HCT116 (cell line): ENCODE results near the gene DUSP2. TPM values are rescaled to one million over a fixed set of nuclear protein-coding genes. Genes with fewer than 3 reads are reported as not detected.
A peak's percentile ranks its signal among the peaks of the same experiment; 100 is the strongest.

Source experiments
- ATAC-seq: fragments of 200-7000 bp; cut with Tn5 transposase; 2 replicates; pipeline ENCODE4 v1.9.1; 2020; ENCODE audit warnings: mild to moderate bottlenecking, moderate library complexity
- Bru-seq: library from RNA; stranded (reverse); fragments of 400-500 nt; gene quantifications from one replicate; lab custom pipeline; 2021; lab: Mats Ljungman, UMichigan
- BruChase-seq, 2 experiments: library from RNA; stranded (reverse); fragments of 400-500 nt; gene quantifications; one replicate each; lab custom pipeline; 2021; lab: Mats Ljungman, UMichigan
- BruUV-seq: library from RNA; stranded (reverse); fragments of 400-500 nt; replicated peaks from 2 replicates; lab custom pipeline; 2021; lab: Mats Ljungman, UMichigan
- CTCF ChIA-PET: fragments of 300-600 bp; sonication (Branson Sonifier 250); formaldehyde crosslinking; loops from one replicate; lab custom pipeline; 2021; ENCODE audit warnings: antibody characterized with exemption; lab: Charles Lee
- POLR2A ChIA-PET: fragments of 300-600, 350-600 bp; sonication (Branson Sonifier 250); formaldehyde crosslinking; loops from one replicate; lab custom pipeline; 2021; ENCODE audit warnings: antibody characterized with exemption; lab: Charles Lee
- RAD21 ChIA-PET, 2 experiments: fragments of 300-600 bp; sonication (Branson Sonifier 250); formaldehyde crosslinking; loops; one replicate each; lab custom pipeline; 2023; ENCODE audit warnings: low total read pairs in 2 of 2; ENCODE audit not compliant: uncharacterized antibody in 2 of 2, unreplicated experiment in 2 of 2, low non-redundant PET in 1 of 2; lab: Charles Lee
- DNase-seq: peaks from one replicate; pipeline ENCODE4 v3.0.0-alpha.2; 2010; ENCODE audit warnings: low read depth, low spot score
- H2AFZ ChIP-seq: fragments of 200-600 bp; shearing (Covaris generic), sonication (generic); 2 replicates; pipeline ENCODE4 v1.6.1; 2017; ENCODE audit warnings: low read depth, mixed run types, mixed read lengths, antibody characterized with exemption, low read length; ENCODE audit not compliant: poor library complexity, severe bottlenecking
- H3K27ac ChIP-seq: 2 replicates; pipeline ENCODE4 v1.5.1; 2012; ENCODE audit warnings: low read depth, low read length
- H3K27me3 ChIP-seq: fragments of 200-600 bp; sonication (generic); 2 replicates; pipeline ENCODE4 v1.6.1; 2016; ENCODE audit warnings: mixed run types, low read length, mixed read lengths; ENCODE audit not compliant: insufficient read depth
- H3K36me3 ChIP-seq, 2 experiments: fragments of 200-500 bp in 1 of 2; fragments of 200-600 bp in 1 of 2; sonication (Bioruptor generic) in 1 of 2; sonication (generic) in 1 of 2; 2 replicates each; pipeline versions ENCODE4 v1.5.1 to v1.6.1; 2014 to 2016; ENCODE audit warnings: low read length in 2 of 2, inconsistent platforms in 1 of 2, mixed read lengths in 1 of 2, mixed run types in 1 of 2; ENCODE audit not compliant: insufficient read depth in 2 of 2, control insufficient read depth in 1 of 2
- H3K4me1 ChIP-seq, 2 experiments: fragments of 200-600 bp in 1 of 2; sonication (generic) in 1 of 2; 2 replicates each; pipeline versions ENCODE4 v1.5.1 to v1.6.1; 2012 to 2017; ENCODE audit warnings: low read length in 2 of 2, inconsistent platforms in 1 of 2, mild to moderate bottlenecking in 1 of 2, mixed read lengths in 1 of 2, mixed run types in 1 of 2, moderate library complexity in 1 of 2; ENCODE audit not compliant: insufficient read depth in 2 of 2, control insufficient read depth in 1 of 2
- H3K4me2 ChIP-seq: fragments of 200-600 bp; sonication (generic); 2 replicates; pipeline ENCODE4 v1.6.1; 2017; ENCODE audit warnings: mixed run types, low read length, mixed read lengths
- H3K4me3 ChIP-seq, 2 experiments: fragments of 200-600 bp in 1 of 2; sonication (generic) in 1 of 2; replicated peaks in 1 of 2; 2 replicates each; pipeline ENCODE4 v1.5.1; 2011 to 2016; ENCODE audit warnings: low read length in 2 of 2, control low read depth in 1 of 2, low read depth in 1 of 2, mild to moderate bottlenecking in 1 of 2, mixed read lengths in 1 of 2, mixed run types in 1 of 2
- H3K79me2 ChIP-seq: fragments of 200-600 bp; sonication (generic); 2 replicates; pipeline ENCODE4 v1.6.1; 2017; ENCODE audit warnings: mild to moderate bottlenecking, mixed run types, low read length, moderate library complexity, mixed read lengths; ENCODE audit not compliant: insufficient read depth
- H3K9ac ChIP-seq: fragments of 200-600 bp; sonication (generic); 2 replicates; pipeline ENCODE4 v1.6.1; 2016; ENCODE audit warnings: low read length, mixed read lengths
- H3K9me2 ChIP-seq: fragments of 200-600 bp; sonication (generic), shearing (Covaris generic); 2 replicates; pipeline ENCODE4 v1.6.1; 2017; ENCODE audit warnings: mixed run types, mild to moderate bottlenecking, moderate library complexity; ENCODE audit not compliant: insufficient read depth
- H3K9me3 ChIP-seq, 2 experiments: fragments of 200-500 bp in 1 of 2; fragments of 200-600 bp in 1 of 2; sonication (Bioruptor generic) in 1 of 2; sonication (generic) in 1 of 2; 2 replicates each; pipeline ENCODE4 v1.6.1; 2014 to 2017; ENCODE audit warnings: low read length in 2 of 2, mixed read lengths in 2 of 2, inconsistent platforms in 1 of 2, low read depth in 1 of 2, mild to moderate bottlenecking in 1 of 2, mixed run types in 1 of 2, moderate library complexity in 1 of 2; ENCODE audit not compliant: control insufficient read depth in 1 of 2, insufficient read depth in 1 of 2
- H4K20me1 ChIP-seq: fragments of 200-600 bp; sonication (generic), shearing (Covaris generic); 2 replicates; pipeline ENCODE4 v1.6.1; 2017; ENCODE audit warnings: mixed run types, mild to moderate bottlenecking, moderate library complexity; ENCODE audit not compliant: insufficient read depth
- EGR1 ChIP-seq: IDR thresholded peaks from 2 replicates; pipeline ENCODE4 v1.6.1; 2012; ENCODE audit warnings: low read depth
- EZH2phosphoT487 ChIP-seq: fragments of 200-600 bp; IDR thresholded peaks from 2 replicates; pipeline ENCODE4 v1.6.1; 2018; ENCODE audit warnings: antibody characterized with exemption, borderline replicate concordance
- MAX ChIP-seq: IDR thresholded peaks from 2 replicates; pipeline ENCODE4 v1.6.1; 2012
- POLR2A ChIP-seq: IDR thresholded peaks from 2 replicates; pipeline ENCODE4 v1.7.0; 2011; ENCODE audit warnings: borderline replicate concordance; ENCODE audit not compliant: insufficient read depth, insufficient read length; ENCODE audit errors: extremely low read depth
- POLR2AphosphoS5 ChIP-seq: IDR thresholded peaks from 2 replicates; pipeline ENCODE4 v1.6.1; 2011; ENCODE audit warnings: mild to moderate bottlenecking, low read depth, low read length, moderate library complexity
- REST ChIP-seq: IDR thresholded peaks from 2 replicates; pipeline ENCODE4 v1.6.1; 2012; ENCODE audit warnings: low read depth
- SIN3A ChIP-seq: IDR thresholded peaks from 2 replicates; pipeline ENCODE4 v1.6.1; 2012; ENCODE audit warnings: low read depth
- SRF ChIP-seq: IDR thresholded peaks from 2 replicates; pipeline ENCODE4 v1.6.1; 2012; ENCODE audit warnings: low read depth
- ZFX ChIP-seq: fragments of 450-650 bp; IDR thresholded peaks from 2 replicates; pipeline ENCODE4 v1.6.1; 2017
- intact Hi-C: fragments of 100-400 bp; cut with micrococcal nuclease; formaldehyde crosslinking; loops from 2 replicates; pipeline ENCODE4 v1.10.0; 2022
- long read RNA-seq: library from polyadenylated mRNA; unstranded; transcript quantifications from one replicate; pipeline ENCODE4 v2.0.0, GENCODE V29; 2021; ENCODE audit not compliant: unreplicated experiment
- polyA plus RNA-seq: library from polyadenylated mRNA; unstranded; fragments of >200 nt; gene quantifications from 2 replicates; pipeline ENCODE4 v1.2.1, GENCODE V29; 2012; ENCODE audit warnings: missing spikeins
- total RNA-seq: library from RNA; stranded (reverse); gene quantifications from one replicate; pipeline ENCODE4 v1.2.1, GENCODE V29; 2021; ENCODE audit not compliant: unreplicated experiment

DUSP2 gene
- total RNA-seq: 24.5 TPM
- polyA plus RNA-seq: 21.5 and 25.6 TPM in 2 replicates
- Bru-seq, nascent RNA: percentile 80 among the genes with signal in this experiment
- percentile 65 among the genes with signal in this experiment for BruChase-seq, experiment 1, labeled RNA remaining after a 6-hour chase
- BruChase-seq, experiment 2, labeled RNA remaining after a 2-hour chase: percentile 57 among the genes with signal in this experiment
- long read RNA-seq, transcript DUSP2-201 (4 exons, 1,688 nt): major isoform, 61 of 87 reads
- long read RNA-seq, partial matches to known transcripts: 13 of 87 reads
- long read RNA-seq, other reads (novel, unspliced or antisense): 9 of 87 reads

- ChIA-PET CTCF (no interaction called here), RAD21 (interaction anchor here in 1 of 2 experiments (0.9 kb wide), 1 partner anchor 29 kb away, joined by 3 read pairs; no protein-coding TSS in a partner anchor), POLR2A (no interaction called here)
- no peaks in the 10 kb centered on the region for H3K9me3 ChIP-seq
- no TSS peak for BruUV-seq
- H3K79me2 ChIP-seq: peaks cover 21% of the 10 kb centered on the region
- ATAC-seq (peak; percentile 81), DNase-seq (peak; percentile 57)
- peaks cover 4 to 15% of the 10 kb centered on the region in 2 experiments; a peak in 2 of 4 replicates for H3K36me3 ChIP-seq
- peak within 1 kb of the TSS; percentile 92 for H3K27ac ChIP-seq
- no peaks in the 10 kb centered on the region for H4K20me1 ChIP-seq
- H2AFZ ChIP-seq: no peak within 1 kb of the TSS
- H3K4me1 ChIP-seq: peaks cover 20 to 51% of the 10 kb centered on the region in 2 experiments
- H3K27me3 ChIP-seq: no peaks in the 10 kb centered on the region
- peak within 1 kb of the TSS; percentile 97 for H3K4me2 ChIP-seq
- H3K9me2 ChIP-seq: no peaks in the 10 kb centered on the region
- intact Hi-C loops: no loop called here
- H3K4me3 ChIP-seq: peak within 1 kb of the TSS; percentile 80 to 93
- TF ChIP-seq POLR2AphosphoS5 (peak; percentile 97), POLR2A (peak; percentile 98), ZFX (peak; percentile 93), SRF (peak; percentile 97; the same call in 1 of the 2 replicates), REST (no peak), EZH2phosphoT487 (no peak), EGR1 (peak; percentile 93), SIN3A (peak; percentile 81; the same call in 1 of the 2 replicates), MAX (peak; percentile 95)
- peak within 1 kb of the TSS; percentile 98 for H3K9ac ChIP-seq
Measured at GRCh38 chr2:96145036-96145847, at the start of gene DUSP2. TSS of gene DUSP2 (minus strand) at chr2:96145440. CDS start at chr2:96145354, 86 bp downstream.
